Smooth muscle cell (in vitro differentiated cells): ENCODE data around the gene SRD5A1. TPM values are rescaled to one million over a fixed set of nuclear protein-coding genes. Genes with fewer than 3 reads are reported as not detected.
A peak's percentile ranks its signal among the peaks of the same experiment; 100 is the strongest.

Source experiments
- DNase-seq: peaks from one replicate; lab custom pipeline; 2025; ENCODE audit not compliant: unreplicated experiment; lab: John Stamatoyannopoulos, UW
- H2AFZ ChIP-seq: fragments of 200-600 bp; sonication (generic); 2 replicates; pipeline ENCODE4 v1.6.0; 2016; ENCODE audit warnings: antibody characterized with exemption, low read depth, mild to moderate bottlenecking
- H3F3A ChIP-seq: fragments of 200-600 bp; sonication (generic); 2 replicates; pipeline ENCODE4 v1.6.0; 2017; ENCODE audit warnings: antibody characterized with exemption, low read depth
- H3K27ac ChIP-seq: fragments of 200-600 bp; sonication (generic); 2 replicates; pipeline ENCODE4 v1.5.1; 2016; ENCODE audit warnings: low read depth, mild to moderate bottlenecking
- H3K27me3 ChIP-seq: fragments of 200-600 bp; sonication (generic); 2 replicates; pipeline ENCODE4 v1.6.1; 2016; ENCODE audit warnings: low read depth, mild to moderate bottlenecking
- H3K36me3 ChIP-seq: fragments of 200-600 bp; sonication (generic); 2 replicates; pipeline ENCODE4 v1.5.1; 2016; ENCODE audit warnings: low read depth
- H3K4me1 ChIP-seq: fragments of 200-600 bp; sonication (generic); 2 replicates; pipeline ENCODE4 v1.5.1; 2016; ENCODE audit warnings: low read depth
- H3K4me2 ChIP-seq: fragments of 200-600 bp; sonication (generic); 2 replicates; pipeline ENCODE4 v1.6.0; 2016; ENCODE audit warnings: mild to moderate bottlenecking
- H3K4me3 ChIP-seq: fragments of 200-600 bp; sonication (generic); 2 replicates; pipeline ENCODE4 v1.5.1; 2016; ENCODE audit warnings: mild to moderate bottlenecking
- H3K79me2 ChIP-seq: fragments of 200-600 bp; sonication (generic); 2 replicates; pipeline ENCODE4 v1.6.0; 2016; ENCODE audit warnings: low read depth, mild to moderate bottlenecking
- H3K9ac ChIP-seq: fragments of 200-600 bp; sonication (generic); 2 replicates; pipeline ENCODE4 v1.6.0; 2016; ENCODE audit warnings: low read depth
- H3K9me3 ChIP-seq: fragments of 200-600 bp; sonication (generic); replicated peaks from 2 replicates; pipeline ENCODE4 v1.5.1; 2016; ENCODE audit warnings: low read depth
- H4K20me1 ChIP-seq: fragments of 200-600 bp; sonication (generic); 2 replicates; pipeline ENCODE4 v1.6.0; 2016; ENCODE audit warnings: low read depth
- WGBS: methylation state at CpG from one replicate; pipeline ENCODE4 v1.1.7; 2016; ENCODE audit warnings: low lambda C conversion rate; 5-methylcytosine and 5-hydroxymethylcytosine counted together
- polyA plus RNA-seq: library from polyadenylated mRNA; unstranded; fragments of >200 nt; fragmentation: Nextera tagmentation; extraction: Ambion mirVana; gene quantifications from 2 replicates; pipeline ENCODE4 v1.2.1, GENCODE V29; 2016
- total RNA-seq: library from RNA; depleted of rRNA; stranded (reverse); fragments of >200 nt; gene quantifications from 2 replicates; pipeline ENCODE4 v1.2.3, GENCODE V29; 2014
- TF ChIP-seq, protein P1 (sequence below): fragments of 200-600 bp; sonication (generic); IDR thresholded peaks from 2 replicates; pipeline ENCODE4 v1.5.1; 2017; ENCODE audit warnings: borderline replicate concordance, mild to moderate bottlenecking, antibody characterized with exemption; ENCODE audit not compliant: insufficient read depth, poor library complexity, severe bottlenecking

The SRD5A1 gene
- total and polyA plus RNA-seq, 2 experiments from 2014 or later: 17.1 to 23.5 TPM

DNA sequence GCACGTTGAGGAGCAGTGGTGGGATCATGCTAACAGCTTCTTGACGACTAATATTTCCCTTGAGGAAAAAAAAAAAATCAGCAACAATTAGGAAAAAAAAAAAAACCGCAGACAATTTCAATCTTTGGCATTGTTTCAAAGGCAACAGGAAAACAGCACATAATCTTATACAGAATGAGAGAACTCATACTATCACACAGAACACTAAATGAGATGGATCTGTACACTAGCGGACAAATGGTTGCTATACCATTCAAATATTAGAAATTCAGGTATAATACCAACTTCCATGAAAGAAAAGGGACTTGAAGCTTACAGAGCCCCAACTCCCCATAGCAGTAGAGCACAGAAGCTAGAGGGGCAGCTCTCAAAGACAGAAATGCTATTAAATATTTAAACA is 10.0 kb upstream of the SRD5A1 start:
- Histone ChIP-seq H3K79me2 (peaks cover 66% of the 10 kb centered on the region), H3K9me3 (no peaks in the 10 kb centered on the region), H3K9ac (no peak overlapping the region), H3K4me2 (no peak overlapping the region), H3K4me1 (no peaks in the 10 kb centered on the region), H3K27ac (no peak overlapping the region), H3K27me3 (no peaks in the 10 kb centered on the region), H4K20me1 (peaks cover 63% of the 10 kb centered on the region), H3K4me3 (no peak overlapping the region), H2AFZ (no peak overlapping the region), H3F3A (no peaks in the 10 kb centered on the region), H3K36me3 (peaks cover 37% of the 10 kb centered on the region)
- TF ChIP-seq, protein P1, sequence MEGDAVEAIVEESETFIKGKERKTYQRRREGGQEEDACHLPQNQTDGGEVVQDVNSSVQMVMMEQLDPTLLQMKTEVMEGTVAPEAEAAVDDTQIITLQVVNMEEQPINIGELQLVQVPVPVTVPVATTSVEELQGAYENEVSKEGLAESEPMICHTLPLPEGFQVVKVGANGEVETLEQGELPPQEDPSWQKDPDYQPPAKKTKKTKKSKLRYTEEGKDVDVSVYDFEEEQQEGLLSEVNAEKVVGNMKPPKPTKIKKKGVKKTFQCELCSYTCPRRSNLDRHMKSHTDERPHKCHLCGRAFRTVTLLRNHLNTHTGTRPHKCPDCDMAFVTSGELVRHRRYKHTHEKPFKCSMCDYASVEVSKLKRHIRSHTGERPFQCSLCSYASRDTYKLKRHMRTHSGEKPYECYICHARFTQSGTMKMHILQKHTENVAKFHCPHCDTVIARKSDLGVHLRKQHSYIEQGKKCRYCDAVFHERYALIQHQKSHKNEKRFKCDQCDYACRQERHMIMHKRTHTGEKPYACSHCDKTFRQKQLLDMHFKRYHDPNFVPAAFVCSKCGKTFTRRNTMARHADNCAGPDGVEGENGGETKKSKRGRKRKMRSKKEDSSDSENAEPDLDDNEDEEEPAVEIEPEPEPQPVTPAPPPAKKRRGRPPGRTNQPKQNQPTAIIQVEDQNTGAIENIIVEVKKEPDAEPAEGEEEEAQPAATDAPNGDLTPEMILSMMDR: no peak
- DNase-seq: no peak
- WGBS: 98% methylated on average over 4 of the region's 4 CpGs

DNA sequence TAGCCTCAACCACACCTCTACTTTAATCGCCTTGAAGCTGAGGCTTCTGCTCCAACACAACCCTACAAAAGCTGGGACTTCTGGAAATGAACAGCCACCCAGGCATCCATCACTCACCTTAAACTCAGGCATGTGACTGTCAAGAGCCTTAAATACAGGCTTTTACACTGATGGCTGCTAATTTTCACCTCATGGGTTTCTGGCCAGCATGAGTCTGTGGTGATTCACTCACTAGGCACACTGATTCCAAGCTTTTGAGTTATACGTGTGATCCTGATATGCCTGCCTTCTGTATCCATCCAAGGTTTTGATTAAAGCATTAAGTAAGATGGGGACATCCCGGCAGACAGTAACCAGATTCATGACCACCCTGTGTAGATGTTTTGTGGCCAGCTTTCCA is 9.3 kb upstream of the SRD5A1 start:
- WGBS: 94% methylated on average over 3 of the region's 3 CpGs
- no peak for DNase-seq
- peaks cover 34% of the 10 kb centered on the region for H3K36me3 ChIP-seq

DNA sequence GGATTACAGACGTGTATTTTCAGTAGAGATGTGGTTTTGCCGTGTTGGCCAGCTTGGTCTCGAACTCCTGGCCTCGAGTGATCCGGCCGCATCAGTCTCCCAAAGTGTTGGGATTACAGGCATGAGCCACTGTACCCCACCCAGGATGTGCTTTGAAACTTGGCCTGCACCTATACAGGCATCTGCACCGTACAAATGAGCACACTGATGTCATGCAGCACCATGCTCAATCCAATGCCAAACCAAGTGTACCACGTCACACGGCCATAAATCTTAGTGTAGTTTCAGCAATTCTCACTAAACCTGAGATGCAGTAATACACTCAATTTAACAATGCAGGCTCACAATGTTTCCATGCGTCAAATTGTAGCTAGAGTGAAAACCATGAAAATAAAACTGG is 6.7 kb upstream of the SRD5A1 start:
- 95% methylated on average over 10 of the region's 10 CpGs for WGBS
- peaks cover 88% of the 10 kb centered on the region for H4K20me1 ChIP-seq
- no peak for DNase-seq

More for the DNA sequence above, 9.3 kb upstream of the SRD5A1 start:
- Histone ChIP-seq H3K4me2 (no peak overlapping the region), H3K79me2 (peaks cover 66% of the 10 kb centered on the region), H4K20me1 (peaks cover 68% of the 10 kb centered on the region), H2AFZ (no peak overlapping the region), H3K9ac (no peak overlapping the region), H3K27ac (no peak overlapping the region), H3K4me1 (no peaks in the 10 kb centered on the region), H3K27me3 (no peaks in the 10 kb centered on the region), H3K9me3 (no peaks in the 10 kb centered on the region), H3F3A (no peaks in the 10 kb centered on the region), H3K4me3 (no peak overlapping the region)
- TF ChIP-seq, protein P1: no peak

DNA sequence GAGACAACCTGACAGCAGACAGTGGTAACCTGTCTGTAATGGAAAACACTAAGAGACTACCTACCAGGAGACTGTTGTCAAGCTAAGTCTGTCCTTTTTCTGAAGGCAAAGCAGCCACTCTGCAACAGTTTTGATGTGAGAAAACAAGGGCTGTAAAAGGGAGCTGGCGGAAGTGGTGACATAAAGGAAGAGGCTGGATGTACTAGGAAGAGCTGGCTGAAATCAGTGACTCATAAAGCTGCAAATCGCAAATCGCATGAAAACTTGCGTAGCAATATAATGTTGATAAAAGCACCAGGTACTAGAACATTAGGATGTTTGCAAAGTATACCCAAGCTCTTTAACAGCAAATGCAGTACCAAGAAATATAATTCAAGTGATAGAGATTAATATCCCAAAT is 1.8 kb upstream of the SRD5A1 start:
- TF ChIP-seq, protein P1: no peak
- Histone ChIP-seq H3K4me1 (peaks cover 13% of the 10 kb centered on the region), H3K4me3 (peak overlapping the region; percentile 79), H3K4me2 (peak overlapping the region; percentile 96), H3K9ac (peak overlapping the region; percentile 91), H2AFZ (no peak overlapping the region), H4K20me1 (peaks cover 68% of the 10 kb centered on the region), H3F3A (no peaks in the 10 kb centered on the region), H3K79me2 (peaks cover 91% of the 10 kb centered on the region), H3K27ac (peak overlapping the region; percentile 90), H3K36me3 (peaks cover 4% of the 10 kb centered on the region), H3K27me3 (no peaks in the 10 kb centered on the region), H3K9me3 (no peaks in the 10 kb centered on the region)
- no peak for DNase-seq
- 91% methylated on average over 4 of the region's 4 CpGs for WGBS

More for the DNA sequence above, 6.7 kb upstream of the SRD5A1 start:
- H3K4me3 ChIP-seq: no peak overlapping the region
- no peaks in the 10 kb centered on the region for H3F3A ChIP-seq
- no peaks in the 10 kb centered on the region for H3K27me3 ChIP-seq
- H2AFZ ChIP-seq: no peak overlapping the region
- TF ChIP-seq, protein P1: no peak
- no peak overlapping the region for H3K27ac ChIP-seq
- H3K79me2 ChIP-seq: peaks cover 89% of the 10 kb centered on the region
- no peak overlapping the region for H3K4me2 ChIP-seq
- H3K4me1 ChIP-seq: peaks cover 3% of the 10 kb centered on the region
- H3K36me3 ChIP-seq: peaks cover 20% of the 10 kb centered on the region
- H3K9ac ChIP-seq: no peak overlapping the region
- H3K9me3 ChIP-seq: no peaks in the 10 kb centered on the region
